GM23338 (cell line): ENCODE results near the gene USP31. TPM values are rescaled to one million over a fixed set of nuclear protein-coding genes. Genes with fewer than 3 reads are reported as not detected.

Experiments
- ATAC-seq: fragments of 200-7000 bp; cut with Tn5 transposase; 3 replicates; pipeline ENCODE4 v1.9.1; 2020
- DNase-seq: peaks from one replicate; pipeline ENCODE4 v3.0.0-alpha.2; 2015; ENCODE audit warnings: low spot score
- H2AFZ ChIP-seq: fragments of 200-600 bp; sonication (generic); 2 replicates; pipeline ENCODE4 v1.8.0; 2016; ENCODE audit warnings: antibody characterized with exemption, mild to moderate bottlenecking, moderate library complexity
- H3F3A ChIP-seq: fragments of 200-600 bp; sonication (generic); replicated peaks from 2 replicates; pipeline ENCODE4 v1.8.0; 2017; ENCODE audit warnings: antibody characterized with exemption, mixed run types, low read depth
- H3K27ac ChIP-seq: fragments of 200-600 bp; sonication (generic); 2 replicates; pipeline ENCODE4 v1.6.1; 2016; ENCODE audit warnings: low read depth
- H3K27me3 ChIP-seq: fragments of 200-600 bp; sonication (generic); 2 replicates; pipeline ENCODE4 v1.8.0; 2016; ENCODE audit warnings: mild to moderate bottlenecking, mixed run types, moderate library complexity; ENCODE audit not compliant: insufficient read depth
- H3K36me3 ChIP-seq: fragments of 200-600 bp; sonication (generic); 2 replicates; pipeline ENCODE4 v1.8.0; 2016; ENCODE audit warnings: mild to moderate bottlenecking; ENCODE audit not compliant: insufficient read depth
- H3K4me1 ChIP-seq: fragments of 200-600 bp; sonication (generic); 2 replicates; pipeline ENCODE4 v1.8.0; 2016; ENCODE audit warnings: mild to moderate bottlenecking, moderate library complexity; ENCODE audit not compliant: insufficient read depth
- H3K4me2 ChIP-seq: fragments of 200-600 bp; sonication (generic); 2 replicates; pipeline ENCODE4 v1.7.1; 2017; ENCODE audit warnings: mixed run types
- H3K4me3 ChIP-seq: fragments of 200-600 bp; sonication (generic); 2 replicates; pipeline ENCODE4 v1.6.1; 2016; ENCODE audit warnings: mixed run types
- H3K79me2 ChIP-seq: fragments of 200-600 bp; sonication (generic); replicated peaks from 2 replicates; pipeline ENCODE4 v1.8.0; 2017; ENCODE audit warnings: mild to moderate bottlenecking; ENCODE audit not compliant: insufficient read depth
- H3K9me2 ChIP-seq: fragments of 200-600 bp; sonication (generic); 2 replicates; pipeline ENCODE4 v1.8.0; 2017; ENCODE audit not compliant: insufficient read depth
- H4K20me1 ChIP-seq: fragments of 200-600 bp; sonication (generic); replicated peaks from 2 replicates; pipeline ENCODE4 v1.8.0; 2017; ENCODE audit warnings: mild to moderate bottlenecking; ENCODE audit not compliant: insufficient read depth
- H3K27ac Mint-ChIP-seq: 2 replicates; pipeline ENCODE4 v1.8.0; 2020; ENCODE audit warnings: inconsistent platforms, mild to moderate bottlenecking, moderate library complexity, mixed read lengths
- H3K27me3 Mint-ChIP-seq: 3 replicates; pipeline ENCODE4 v1.8.0; 2022; ENCODE audit warnings: low read depth, mild to moderate bottlenecking, moderate library complexity, mixed read lengths, inconsistent platforms; ENCODE audit not compliant: insufficient read depth, poor library complexity
- H3K36me3 Mint-ChIP-seq: 3 replicates; pipeline ENCODE4 v1.8.0; 2021; ENCODE audit warnings: low read depth, mild to moderate bottlenecking, inconsistent platforms, moderate library complexity, mixed read lengths
- H3K4me1 Mint-ChIP-seq: 3 replicates; pipeline ENCODE4 v1.8.0; 2020; ENCODE audit warnings: mild to moderate bottlenecking, inconsistent platforms, mixed read lengths
- H3K4me3 Mint-ChIP-seq: 3 replicates; pipeline ENCODE4 v1.8.0; 2021; ENCODE audit warnings: moderate library complexity, mild to moderate bottlenecking, inconsistent platforms, mixed read lengths
- H3K9me3 Mint-ChIP-seq: 3 replicates; pipeline ENCODE4 v1.8.0; 2020; ENCODE audit warnings: moderate library complexity, mild to moderate bottlenecking, inconsistent platforms, mixed read lengths
- CREB1 ChIP-seq: fragments of 250-450 bp; sonication (Bioruptor Pico); IDR thresholded peaks from 2 replicates; pipeline ENCODE4 v1.5.0; 2020; ENCODE audit warnings: low read depth, mild to moderate bottlenecking, moderate library complexity
- CTCF ChIP-seq, 2 experiments: fragments of 200-600 bp in 1 of 2; sonication (generic) in 1 of 2; conservative IDR thresholded peaks; 2 replicates each; pipeline versions ENCODE4 v1.5.1 to v1.6.1; 2016 to 2017; ENCODE audit warnings: antibody characterized with exemption in 2 of 2, low read depth in 2 of 2, mild to moderate bottlenecking in 2 of 2, moderate library complexity in 1 of 2
- ETS1 ChIP-seq: IDR thresholded peaks from 2 replicates; pipeline ENCODE4 v1.6.1; 2016; ENCODE audit warnings: antibody characterized with exemption
- EZH2 ChIP-seq: fragments of 200-600 bp; sonication (generic); IDR thresholded peaks from one replicate; pipeline ENCODE4 v1.8.0; 2017; ENCODE audit warnings: antibody characterized with exemption, mild to moderate bottlenecking, low read depth; ENCODE audit not compliant: unreplicated experiment
- EZH2phosphoT487 ChIP-seq: fragments of 200-600 bp; sonication (generic); IDR thresholded peaks from one replicate; pipeline ENCODE4 v1.8.1; 2018; ENCODE audit warnings: antibody characterized with exemption; ENCODE audit not compliant: unreplicated experiment
- JUNB ChIP-seq: IDR thresholded peaks from one replicate; pipeline ENCODE4 v1.6.1; 2016; ENCODE audit warnings: antibody characterized with exemption; ENCODE audit not compliant: unreplicated experiment
- NANOG ChIP-seq: IDR thresholded peaks from 2 replicates; pipeline ENCODE4 v1.6.1; 2016; ENCODE audit warnings: antibody characterized with exemption, borderline replicate concordance
- POLR2AphosphoS5 ChIP-seq: IDR thresholded peaks from 2 replicates; pipeline ENCODE4 v1.6.1; 2016; ENCODE audit warnings: antibody characterized with exemption, low read depth
- REST ChIP-seq: IDR thresholded peaks from one replicate; pipeline ENCODE4 v1.6.1; 2018; ENCODE audit warnings: antibody characterized with exemption; ENCODE audit not compliant: unreplicated experiment
- STAT1 ChIP-seq: IDR thresholded peaks from one replicate; pipeline ENCODE4 v1.6.1; 2016; ENCODE audit warnings: antibody characterized with exemption; ENCODE audit not compliant: unreplicated experiment
- ZNF114 ChIP-seq: fragments of 250-450 bp; sonication (Bioruptor Pico); IDR thresholded peaks from 2 replicates; pipeline ENCODE4 v1.5.0; 2020; ENCODE audit warnings: mild to moderate bottlenecking, moderate library complexity
- ZNF331 ChIP-seq: fragments of 250-450 bp; sonication (Bioruptor Pico); IDR thresholded peaks from 2 replicates; pipeline ENCODE4 v1.5.0; 2020; ENCODE audit warnings: low read depth, mild to moderate bottlenecking, moderate library complexity
- ZNF462 ChIP-seq: fragments of 250-450 bp; sonication (Bioruptor Pico); IDR thresholded peaks from 2 replicates; pipeline ENCODE4 v1.5.0; 2020; ENCODE audit warnings: mild to moderate bottlenecking, moderate library complexity
- polyA plus RNA-seq: library from polyadenylated mRNA; unstranded; fragments of >200 nt; fragmentation: Nextera tagmentation; extraction: Ambion mirVana; gene quantifications from 2 replicates; pipeline ENCODE4 v1.2.1, GENCODE V29; 2016
- total RNA-seq: library from RNA; depleted of rRNA; stranded (reverse); fragments of >200 nt; shearing (Covaris generic); gene quantifications from 2 replicates; pipeline ENCODE4 v1.2.3, GENCODE V29; 2014

Gene USP31
- total and polyA plus RNA-seq, 2 experiments from 2014 or later, result 4.3 to 17.9 TPM

GRCh38 chr16:23024044-23024443 lies 125.2 kb downstream of the USP31 start:
- H3K27ac ChIP-seq, result no peak overlapping the region
- ATAC-seq (no peak), DNase-seq (no peak)
- H3K4me3 Mint-ChIP-seq, result no peak overlapping the region
- no peak overlapping the region for H3K4me2 ChIP-seq
- no peak overlapping the region for H2AFZ ChIP-seq
- no peaks in the 10 kb centered on the region for H3K4me1 ChIP-seq
- peaks cover 2% of the 10 kb centered on the region for H3K27me3 Mint-ChIP-seq
- H3F3A ChIP-seq, result no peaks in the 10 kb centered on the region
- no peaks in the 10 kb centered on the region for H3K79me2 ChIP-seq
- H3K4me3 ChIP-seq, result no peak overlapping the region
- no peaks in the 10 kb centered on the region for H3K27me3 ChIP-seq
- no peak for TF ChIP-seq EZH2phosphoT487
- TF ChIP-seq ZNF462 (CRISPR knock-in tag), result no peak
- TF ChIP-seq ZNF331 (CRISPR knock-in tag), result no peak
- TF ChIP-seq EZH2, result no peak
- TF ChIP-seq CREB1, result no peak
- no peak for TF ChIP-seq ZNF114 (CRISPR knock-in tag)
- no peak for TF ChIP-seq JUNB
- TF ChIP-seq REST, result no peak
- no peak for TF ChIP-seq POLR2AphosphoS5
- TF ChIP-seq STAT1, result no peak
- no peak for TF ChIP-seq CTCF (conservative IDR thresholded peaks at IDR 0.05; ENCODE audit: low read depth in 2 of 2)
- no peak for TF ChIP-seq ETS1
- TF ChIP-seq NANOG, result no peak
- 0 out of 2 replicates have a peak, but pooled peaks cover 8% of the 10 kb centered on the region for H3K9me2 ChIP-seq
- H4K20me1 ChIP-seq, result no peaks in the 10 kb centered on the region; the same call in 1 of the 2 replicates
- no peaks in the 10 kb centered on the region for H3K4me1 Mint-ChIP-seq
- no peaks in the 10 kb centered on the region; the same call in 2 of the 3 replicates for H3K9me3 Mint-ChIP-seq
- no peaks in the 10 kb centered on the region for H3K36me3 ChIP-seq
- H3K27ac Mint-ChIP-seq, result no peak overlapping the region
- H3K36me3 Mint-ChIP-seq, result no peaks in the 10 kb centered on the region
